MM.1S (cell line): ENCODE results near the gene FBLN1.

Source experiments
- EZH2 ChIP-seq: fragments of 300-600 bp; sonication (generic); optimal IDR thresholded peaks from 2 replicates; pipeline ENCODE3; 2017; ENCODE audit warnings: low read depth, mild to moderate bottlenecking, antibody characterized with exemption, low read length, mixed read lengths
- TF ChIP-seq, protein P1 (sequence below): fragments of 300-600 bp; sonication (generic); IDR thresholded peaks from 2 replicates; pipeline ENCODE4 v1.5.1; 2016; ENCODE audit warnings: antibody characterized with exemption, low read length, mixed read lengths

GRCh38 chr22:45642986-45643385, 140.3 kb downstream of the FBLN1 start:
- TF ChIP-seq, protein P1, sequence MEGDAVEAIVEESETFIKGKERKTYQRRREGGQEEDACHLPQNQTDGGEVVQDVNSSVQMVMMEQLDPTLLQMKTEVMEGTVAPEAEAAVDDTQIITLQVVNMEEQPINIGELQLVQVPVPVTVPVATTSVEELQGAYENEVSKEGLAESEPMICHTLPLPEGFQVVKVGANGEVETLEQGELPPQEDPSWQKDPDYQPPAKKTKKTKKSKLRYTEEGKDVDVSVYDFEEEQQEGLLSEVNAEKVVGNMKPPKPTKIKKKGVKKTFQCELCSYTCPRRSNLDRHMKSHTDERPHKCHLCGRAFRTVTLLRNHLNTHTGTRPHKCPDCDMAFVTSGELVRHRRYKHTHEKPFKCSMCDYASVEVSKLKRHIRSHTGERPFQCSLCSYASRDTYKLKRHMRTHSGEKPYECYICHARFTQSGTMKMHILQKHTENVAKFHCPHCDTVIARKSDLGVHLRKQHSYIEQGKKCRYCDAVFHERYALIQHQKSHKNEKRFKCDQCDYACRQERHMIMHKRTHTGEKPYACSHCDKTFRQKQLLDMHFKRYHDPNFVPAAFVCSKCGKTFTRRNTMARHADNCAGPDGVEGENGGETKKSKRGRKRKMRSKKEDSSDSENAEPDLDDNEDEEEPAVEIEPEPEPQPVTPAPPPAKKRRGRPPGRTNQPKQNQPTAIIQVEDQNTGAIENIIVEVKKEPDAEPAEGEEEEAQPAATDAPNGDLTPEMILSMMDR = no peak
- TF ChIP-seq EZH2 = no peak
